Limb (tissue), 2 donors: ENCODE measurements around the gene GPR39.

Source experiments
- DNase-seq, 2 donors: peaks; one replicate each; pipeline ENCODE4 v3.0.0-alpha.2; 2016; ENCODE audit errors: extremely low spot score in 2 of 2

Gene GPR39

GRCh38 chr2:132668987-132669907, 252.6 kb downstream of the GPR39 start:
- DNase-seq = peak in 1 of 2 donors; percentile 64

DNA sequence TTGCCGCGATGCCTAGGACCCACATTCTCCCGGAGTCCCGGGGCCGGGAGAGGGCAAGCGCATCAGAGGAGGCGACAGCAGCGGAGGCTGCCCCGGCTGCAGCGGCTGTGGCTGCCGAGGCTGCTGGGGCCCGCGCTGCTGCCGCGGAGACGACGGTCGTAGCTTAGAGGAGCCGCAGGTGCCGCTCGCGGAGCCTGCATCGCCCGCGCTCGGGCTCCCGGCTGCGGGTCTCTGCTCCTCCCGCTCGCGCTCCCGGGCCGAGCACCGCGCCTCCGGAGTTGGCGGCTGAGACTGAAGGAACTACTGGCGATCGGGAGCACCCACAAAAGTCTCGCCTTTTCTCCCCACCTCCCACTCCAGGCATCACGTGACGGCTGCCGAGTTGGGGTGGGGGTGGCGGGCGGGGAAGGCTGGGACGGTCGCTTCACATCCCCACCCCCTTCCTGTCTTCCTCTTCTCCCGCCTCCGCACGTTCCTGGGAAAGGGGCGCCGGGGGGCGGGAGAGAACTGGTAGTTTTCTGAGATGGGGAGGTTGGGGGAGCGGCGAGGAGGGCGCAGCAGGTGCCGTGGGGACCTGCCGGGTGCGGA, 253.4 kb downstream of the GPR39 start, which contains the start of gene LYPD1:
Gene LYPD1, minus strand, starts transcription at position 298 of the 588 bp plus-strand sequence. Its CDS starts 273 bp downstream, at position 25.
- DNase-seq = no peak

DNA sequence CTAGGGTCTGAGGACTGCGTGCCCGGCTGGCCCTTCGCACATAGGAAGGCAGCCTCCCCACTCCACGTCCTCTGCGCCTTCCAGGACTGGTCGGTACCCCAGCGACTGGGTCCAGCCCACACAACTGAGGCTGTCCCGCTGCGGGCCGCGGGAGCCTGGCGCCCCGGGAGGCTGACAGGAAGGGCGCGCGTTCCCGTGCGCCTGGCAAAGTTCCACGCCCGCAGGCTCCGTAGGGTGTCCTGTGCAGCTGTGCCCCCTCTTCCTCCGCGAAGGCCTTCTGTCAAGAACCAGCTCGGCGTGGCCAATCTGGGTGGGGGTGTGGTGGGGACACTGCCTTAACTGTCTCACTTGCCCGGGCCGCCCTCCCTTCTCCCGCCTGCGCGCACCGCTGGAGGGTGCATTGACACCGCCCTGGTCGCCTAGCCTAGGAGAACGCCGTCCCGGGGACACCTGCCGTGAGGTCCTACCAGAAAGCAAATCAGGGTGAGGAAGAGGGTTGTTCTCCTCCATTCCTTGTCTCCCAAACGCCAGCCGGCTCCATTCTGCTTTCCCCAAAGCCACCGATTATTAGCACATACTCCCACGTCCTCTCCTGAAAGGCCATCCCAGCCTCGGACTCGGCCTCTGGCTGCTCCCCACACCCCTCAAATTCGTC, 254.0 kb downstream of the GPR39 start:
- peak in 1 of 2 donors; percentile 74 for DNase-seq

GRCh38 chr2:132671151-132671835, 254.7 kb downstream of the GPR39 start:
- DNase-seq = peak in 1 of 2 donors; percentile 46

DNA sequence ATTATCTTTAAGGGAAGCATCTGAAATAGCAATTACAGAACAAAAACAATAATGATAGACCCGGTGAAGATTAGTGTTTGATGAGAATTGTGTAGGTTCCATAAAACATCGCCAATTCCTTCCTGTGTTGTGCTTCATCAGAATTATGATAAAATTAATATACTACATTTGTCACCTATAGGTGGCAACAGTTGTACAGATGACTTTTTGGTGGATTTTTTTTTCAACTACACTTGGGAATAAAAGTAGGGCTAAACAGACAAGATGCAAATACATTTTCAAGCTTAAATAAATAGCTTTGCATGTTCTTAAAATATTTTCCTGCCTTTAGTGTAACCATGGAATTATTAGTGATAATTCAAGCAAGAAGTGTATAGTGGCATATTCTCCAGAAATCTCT, 260.4 kb downstream of the GPR39 start:
- DNase-seq = no peak

DNA sequence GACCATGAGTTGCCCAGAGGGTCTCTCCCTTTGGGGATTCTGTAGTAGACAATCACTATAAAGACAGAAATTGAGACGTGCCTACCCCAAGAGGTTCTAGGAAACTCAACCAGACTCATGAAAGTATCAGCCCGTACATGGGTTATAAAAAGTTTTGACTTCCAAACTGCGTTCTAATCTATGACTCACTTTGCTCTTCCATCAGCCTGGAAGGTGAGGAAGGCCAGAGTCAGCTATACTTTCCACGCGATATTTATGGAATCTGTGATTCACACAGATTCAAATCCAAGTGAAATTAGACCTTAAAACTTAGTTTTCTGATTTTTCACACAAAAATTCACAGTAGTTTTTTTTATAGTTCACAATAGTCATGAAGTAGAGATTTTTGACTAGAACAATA, 261.1 kb downstream of the GPR39 start:
- DNase-seq = no peak

GRCh38 chr2:132678483-132678882, 261.9 kb downstream of the GPR39 start:
- no peak for DNase-seq

DNA sequence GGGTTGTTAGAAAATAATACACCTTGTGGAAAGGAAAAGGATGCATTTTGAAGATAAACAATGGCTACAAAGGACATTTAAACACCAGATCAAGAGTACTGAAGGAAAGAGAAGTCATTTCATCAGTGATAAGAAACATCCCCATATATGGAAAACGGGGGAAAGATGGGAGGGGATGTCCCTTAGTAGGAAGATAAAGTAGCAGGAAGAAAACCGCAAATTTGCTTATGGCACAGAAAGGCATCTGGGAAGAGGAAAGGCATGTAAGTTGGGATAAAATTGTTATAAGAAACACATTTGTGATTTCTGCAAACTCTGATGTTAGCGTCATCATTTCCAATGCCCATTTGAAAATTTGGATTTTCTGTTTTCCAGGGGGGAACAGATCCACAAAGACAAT, 263.9 kb downstream of the GPR39 start:
- no peak for DNase-seq

DNA sequence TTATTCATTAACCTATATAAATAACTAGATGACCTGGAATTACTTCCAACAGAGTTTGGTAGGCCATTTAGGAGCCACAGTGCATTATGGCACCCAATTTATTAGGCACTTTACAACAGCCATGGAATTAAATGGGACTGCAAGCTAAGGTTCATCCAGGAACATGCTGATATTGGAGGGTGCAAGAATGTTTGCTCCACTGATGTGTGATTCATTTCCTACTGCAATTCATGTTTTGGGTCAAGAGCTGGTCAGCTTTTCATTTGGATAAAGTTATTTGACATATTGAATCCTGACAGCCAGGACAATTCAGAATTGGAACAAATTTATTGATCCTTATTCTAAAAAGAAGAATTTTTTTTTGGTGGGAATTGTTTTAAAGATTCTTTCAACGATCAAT, 265.2 kb downstream of the GPR39 start:
- no peak for DNase-seq

- no peak for DNase-seq
Measured at GRCh38 chr2:132690664-132691303, 274.2 kb downstream of the GPR39 start.

GRCh38 chr2:132691556-132691955, 275.0 kb downstream of the GPR39 start:
- DNase-seq = no peak

DNA sequence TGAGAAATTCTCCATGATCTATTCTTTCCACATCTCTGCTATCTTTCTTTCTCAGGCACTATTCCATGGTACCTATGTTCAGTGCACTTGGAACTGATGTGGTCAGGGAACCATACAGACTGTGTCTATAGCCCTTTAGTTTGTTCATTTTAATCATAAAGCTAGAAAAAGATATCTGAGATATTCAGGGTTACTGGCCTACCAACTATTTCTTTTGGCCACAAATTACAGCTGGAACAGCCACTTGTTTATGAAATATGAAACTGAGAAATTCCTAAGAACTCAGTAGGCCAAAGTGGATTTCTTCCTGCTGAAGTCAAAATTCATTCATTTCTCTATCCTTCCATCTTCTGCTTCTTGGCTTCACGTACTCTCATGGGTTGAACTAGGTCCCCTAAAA, 276.2 kb downstream of the GPR39 start:
- no peak for DNase-seq
